Brain microvascular endothelial cell (primary cell): ENCODE results near the gene PRDX1.

Source experiments
- DNase-seq: peaks from one replicate; pipeline ENCODE4 v3.0.0-alpha.2; 2020
- H3K27ac ChIP-seq: fragments of 250-450 bp; sonication (Bioruptor Pico); 2 replicates; pipeline ENCODE4 v1.5.1; 2020; ENCODE audit warnings: mild to moderate bottlenecking, moderate library complexity
- H3K27me3 ChIP-seq: fragments of 250-450 bp; sonication (Bioruptor Pico); replicated peaks from 2 replicates; pipeline ENCODE4 v1.5.1; 2020; ENCODE audit warnings: mild to moderate bottlenecking
- H3K36me3 ChIP-seq: fragments of 250-450 bp; sonication (Bioruptor Pico); replicated peaks from 2 replicates; pipeline ENCODE4 v1.5.1; 2020; ENCODE audit warnings: mild to moderate bottlenecking
- H3K4me3 ChIP-seq: 2 replicates; pipeline ENCODE4 v1.5.1; 2011; ENCODE audit warnings: low read depth, mild to moderate bottlenecking, control low read depth, low read length, moderate library complexity
- CTCF ChIP-seq: IDR thresholded peaks from 2 replicates; pipeline ENCODE4 v1.5.1; 2011; ENCODE audit warnings: low read depth, mild to moderate bottlenecking, moderate library complexity, low read length, control low read depth, inconsistent platforms; ENCODE audit errors: missing control alignments
- in situ Hi-C: cut with HindIII; loops from 2 replicates; pipeline ENCODE4 v1.10.0; 2017; ENCODE audit warnings: low sequenced_read_pairs, low pct_ligation_motif_present

PRDX1 gene

GRCh38 chr1:45567911-45568310 lies 46.2 kb upstream of the PRDX1 start:
- no peak for DNase-seq
- Histone ChIP-seq H3K4me3 (no peak overlapping the region), H3K27ac (no peak overlapping the region), H3K27me3 (no peaks in the 10 kb centered on the region), H3K36me3 (peaks cover 67% of the 10 kb centered on the region)
- no peak for TF ChIP-seq CTCF
- in situ Hi-C loops: no loop called here

GRCh38 chr1:45566722-45567121 lies 45.0 kb upstream of the PRDX1 start:
- DNase-seq: no peak
- H3K27ac ChIP-seq: no peak overlapping the region
- peaks cover 77% of the 10 kb centered on the region for H3K36me3 ChIP-seq
- H3K4me3 ChIP-seq: no peak overlapping the region
- H3K27me3 ChIP-seq: no peaks in the 10 kb centered on the region
- in situ Hi-C loops: no loop called here
- no peak for TF ChIP-seq CTCF

DNA sequence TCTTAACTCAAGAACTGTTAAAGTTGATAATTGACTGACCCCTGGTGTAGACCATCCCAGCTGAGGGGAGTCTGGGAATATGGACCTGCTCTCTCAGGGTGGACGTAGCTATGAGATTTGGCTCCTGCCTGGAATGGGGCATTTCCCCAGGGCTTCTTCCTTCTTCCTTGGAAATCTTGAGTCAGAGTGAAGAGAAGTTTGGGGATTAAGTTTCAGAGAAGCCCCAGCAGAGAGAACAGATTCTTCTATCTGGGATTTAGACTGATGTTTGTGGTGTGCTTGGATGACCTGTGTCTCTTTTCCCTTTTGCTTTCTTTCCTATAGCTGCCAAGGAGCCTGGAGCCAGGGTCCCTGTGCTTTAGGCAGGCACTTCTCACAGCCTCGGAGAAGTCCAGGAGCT lies 42.2 kb upstream of the PRDX1 start:
- H3K27me3 ChIP-seq: no peaks in the 10 kb centered on the region
- no peak overlapping the region for H3K4me3 ChIP-seq
- no peak for DNase-seq
- TF ChIP-seq CTCF: no peak
- peaks cover 63% of the 10 kb centered on the region for H3K36me3 ChIP-seq
- in situ Hi-C loops: no loop called here
- H3K27ac ChIP-seq: no peak overlapping the region

DNA sequence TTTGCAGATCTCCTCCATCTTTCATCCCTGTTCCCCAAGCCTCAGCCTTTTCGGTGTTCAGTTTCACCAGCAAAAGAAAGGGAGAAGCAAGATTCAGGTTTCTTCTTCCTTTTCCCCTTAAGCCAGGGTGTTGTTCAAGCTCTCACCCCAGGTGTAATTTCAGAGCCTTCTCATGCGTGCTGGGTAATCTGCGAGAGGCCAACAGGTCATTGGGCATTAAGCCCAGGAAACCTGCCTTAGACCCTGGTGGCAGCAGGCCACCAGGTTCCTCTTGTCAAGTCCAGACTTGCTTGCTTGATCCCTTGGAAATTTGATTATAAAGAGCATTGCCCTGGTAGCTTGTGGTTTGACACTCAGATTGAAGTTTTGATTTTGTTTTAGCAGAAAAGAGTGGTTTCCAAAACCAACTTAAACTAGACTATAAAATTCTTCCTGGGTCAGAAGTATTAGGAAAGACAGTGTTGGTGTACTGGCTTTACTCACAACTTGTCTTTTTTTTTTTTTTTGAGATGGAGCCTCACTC lies 35.8 kb upstream of the PRDX1 start:
- Histone ChIP-seq H3K27ac (no peak overlapping the region), H3K4me3 (no peak overlapping the region), H3K36me3 (peaks cover 37% of the 10 kb centered on the region), H3K27me3 (no peaks in the 10 kb centered on the region)
- in situ Hi-C loops: no loop called here
- DNase-seq: no peak
- TF ChIP-seq CTCF: no peak

DNA sequence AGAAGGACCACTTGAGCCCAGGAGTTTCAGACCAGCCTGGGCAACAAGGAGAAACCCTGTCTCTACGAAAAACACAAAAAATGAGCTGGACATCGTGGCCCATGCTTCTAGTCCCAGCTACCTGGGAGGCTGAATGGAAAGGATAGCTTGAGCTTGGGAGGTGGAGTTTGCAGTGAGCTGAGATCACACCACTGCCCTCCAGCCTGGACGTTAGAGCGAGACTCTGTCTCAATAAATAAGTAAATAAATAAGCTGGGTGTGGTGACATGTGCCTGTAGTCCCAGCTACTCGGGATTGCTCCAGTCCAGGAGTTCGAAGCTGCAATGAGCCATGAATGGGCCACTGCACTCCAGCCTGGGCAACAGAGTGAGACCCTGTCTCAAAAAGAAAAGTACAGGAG lies 32.5 kb upstream of the PRDX1 start:
- in situ Hi-C loops: no loop called here
- no peaks in the 10 kb centered on the region for H3K27me3 ChIP-seq
- peaks cover 26% of the 10 kb centered on the region for H3K36me3 ChIP-seq
- TF ChIP-seq CTCF: no peak
- no peak overlapping the region for H3K27ac ChIP-seq
- H3K4me3 ChIP-seq: no peak overlapping the region
- no peak for DNase-seq

- TF ChIP-seq CTCF: no peak
- Histone ChIP-seq H3K4me3 (peak overlapping the region; percentile 2), H3K27me3 (no peaks in the 10 kb centered on the region), H3K36me3 (peaks cover 26% of the 10 kb centered on the region), H3K27ac (no peak overlapping the region)
- DNase-seq: no peak
- in situ Hi-C loops: no loop called here
These were observed 30.6 kb upstream of the PRDX1 start for GRCh38 chr1:45552331-45552730.
